ENCODE data around the gene VIPAS39. TPM values are rescaled to one million over a fixed set of nuclear protein-coding genes. Genes with fewer than 3 reads are reported as not detected.

Gene VIPAS39
- total and polyA plus RNA-seq, 2 of the 13 experiments (the other 11 are each of a cell fraction or from before 2014, with no cell fraction given), result 13.3 to 21.5 TPM

DNA sequence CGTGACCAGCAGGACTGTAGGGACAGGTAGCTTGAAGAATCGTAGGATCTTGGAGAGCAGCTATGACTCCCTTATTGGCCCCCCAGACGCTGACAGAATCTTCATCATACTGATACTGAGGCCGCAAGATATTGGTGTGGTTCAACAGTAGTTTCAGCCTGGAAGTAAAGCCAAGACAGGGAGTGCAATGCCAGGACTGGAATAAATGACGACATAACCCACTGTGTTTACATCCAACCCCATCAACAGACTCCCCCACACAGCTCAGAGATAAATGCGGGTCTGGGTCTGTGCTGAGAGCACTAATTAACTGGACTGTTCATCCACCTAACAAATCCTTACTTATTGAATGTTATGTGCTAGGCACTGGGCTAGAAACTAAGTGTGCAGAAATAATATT lies 50.7 kb downstream of the VIPAS39 start:
- no peak overlapping the region for H3K4me2 ChIP-seq (ENCODE audit: low read depth, low read length)
- no peak for DNase-seq (ENCODE audit: low spot score)
- no peak overlapping the region for H3K9ac ChIP-seq (ENCODE audit: insufficient read depth, low read depth, low read length)
- H3K4me3 ChIP-seq (replicated peaks in 1 of 3; ENCODE audit: insufficient read depth in 1 of 3, low read depth in 2 of 3, low read length in 3 of 3), result no peak overlapping the region
- ChIA-PET CTCF (ENCODE audit: low intra/inter-chr PET ratio, low total read pairs) (no interaction called here), POLR2A (no interaction called here)
- no peak for FAIRE-seq
- no peaks in the 10 kb centered on the region for H3K79me2 ChIP-seq (ENCODE audit: insufficient read depth, low read length)
- H3K36me3 ChIP-seq (replicated peaks in 1 of 2; ENCODE audit: control insufficient read depth in 1 of 2, insufficient read depth in 2 of 2, low read length in 2 of 2), result no peaks in the 10 kb centered on the region
- TF ChIP-seq, protein P1, sequence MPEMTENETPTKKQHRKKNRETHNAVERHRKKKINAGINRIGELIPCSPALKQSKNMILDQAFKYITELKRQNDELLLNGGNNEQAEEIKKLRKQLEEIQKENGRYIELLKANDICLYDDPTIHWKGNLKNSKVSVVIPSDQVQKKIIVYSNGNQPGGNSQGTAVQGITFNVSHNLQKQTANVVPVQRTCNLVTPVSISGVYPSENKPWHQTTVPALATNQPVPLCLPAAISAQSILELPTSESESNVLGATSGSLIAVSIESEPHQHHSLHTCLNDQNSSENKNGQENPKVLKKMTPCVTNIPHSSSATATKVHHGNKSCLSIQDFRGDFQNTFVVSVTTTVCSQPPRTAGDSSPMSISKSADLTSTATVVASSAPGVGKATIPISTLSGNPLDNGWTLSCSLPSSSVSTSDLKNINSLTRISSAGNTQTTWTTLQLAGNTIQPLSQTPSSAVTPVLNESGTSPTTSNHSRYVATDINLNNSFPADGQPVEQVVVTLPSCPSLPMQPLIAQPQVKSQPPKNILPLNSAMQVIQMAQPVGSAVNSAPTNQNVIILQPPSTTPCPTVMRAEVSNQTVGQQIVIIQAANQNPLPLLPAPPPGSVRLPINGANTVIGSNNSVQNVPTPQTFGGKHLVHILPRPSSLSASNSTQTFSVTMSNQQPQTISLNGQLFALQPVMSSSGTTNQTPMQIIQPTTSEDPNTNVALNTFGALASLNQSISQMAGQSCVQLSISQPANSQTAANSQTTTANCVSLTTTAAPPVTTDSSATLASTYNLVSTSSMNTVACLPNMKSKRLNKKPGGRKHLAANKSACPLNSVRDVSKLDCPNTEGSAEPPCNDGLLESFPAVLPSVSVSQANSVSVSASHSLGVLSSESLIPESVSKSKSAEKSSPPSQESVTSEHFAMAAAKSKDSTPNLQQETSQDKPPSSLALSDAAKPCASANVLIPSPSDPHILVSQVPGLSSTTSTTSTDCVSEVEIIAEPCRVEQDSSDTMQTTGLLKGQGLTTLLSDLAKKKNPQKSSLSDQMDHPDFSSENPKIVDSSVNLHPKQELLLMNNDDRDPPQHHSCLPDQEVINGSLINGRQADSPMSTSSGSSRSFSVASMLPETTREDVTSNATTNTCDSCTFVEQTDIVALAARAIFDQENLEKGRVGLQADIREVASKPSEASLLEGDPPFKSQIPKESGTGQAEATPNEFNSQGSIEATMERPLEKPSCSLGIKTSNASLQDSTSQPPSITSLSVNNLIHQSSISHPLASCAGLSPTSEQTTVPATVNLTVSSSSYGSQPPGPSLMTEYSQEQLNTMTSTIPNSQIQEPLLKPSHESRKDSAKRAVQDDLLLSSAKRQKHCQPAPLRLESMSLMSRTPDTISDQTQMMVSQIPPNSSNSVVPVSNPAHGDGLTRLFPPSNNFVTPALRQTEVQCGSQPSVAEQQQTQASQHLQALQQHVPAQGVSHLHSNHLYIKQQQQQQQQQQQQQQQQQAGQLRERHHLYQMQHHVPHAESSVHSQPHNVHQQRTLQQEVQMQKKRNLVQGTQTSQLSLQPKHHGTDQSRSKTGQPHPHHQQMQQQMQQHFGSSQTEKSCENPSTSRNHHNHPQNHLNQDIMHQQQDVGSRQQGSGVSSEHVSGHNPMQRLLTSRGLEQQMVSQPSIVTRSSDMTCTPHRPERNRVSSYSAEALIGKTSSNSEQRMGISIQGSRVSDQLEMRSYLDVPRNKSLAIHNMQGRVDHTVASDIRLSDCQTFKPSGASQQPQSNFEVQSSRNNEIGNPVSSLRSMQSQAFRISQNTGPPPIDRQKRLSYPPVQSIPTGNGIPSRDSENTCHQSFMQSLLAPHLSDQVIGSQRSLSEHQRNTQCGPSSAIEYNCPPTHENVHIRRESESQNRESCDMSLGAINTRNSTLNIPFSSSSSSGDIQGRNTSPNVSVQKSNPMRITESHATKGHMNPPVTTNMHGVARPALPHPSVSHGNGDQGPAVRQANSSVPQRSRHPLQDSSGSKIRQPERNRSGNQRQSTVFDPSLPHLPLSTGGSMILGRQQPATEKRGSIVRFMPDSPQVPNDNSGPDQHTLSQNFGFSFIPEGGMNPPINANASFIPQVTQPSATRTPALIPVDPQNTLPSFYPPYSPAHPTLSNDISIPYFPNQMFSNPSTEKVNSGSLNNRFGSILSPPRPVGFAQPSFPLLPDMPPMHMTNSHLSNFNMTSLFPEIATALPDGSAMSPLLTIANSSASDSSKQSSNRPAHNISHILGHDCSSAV (CRISPR knock-in tag; IDR thresholded peaks at IDR 0.05; ENCODE audit: borderline replicate concordance), result no peak
- TF ChIP-seq SIX4 (CRISPR knock-in tag; IDR thresholded peaks at IDR 0.05) (no peak), JUND (CRISPR knock-in tag; IDR thresholded peaks at IDR 0.05) (no peak), MYNN (CRISPR knock-in tag; IDR thresholded peaks at IDR 0.05; ENCODE audit: low read depth) (no peak), GTF3A (CRISPR knock-in tag; conservative IDR thresholded peaks at IDR 0.05) (no peak)
- TF ChIP-seq, protein P2, sequence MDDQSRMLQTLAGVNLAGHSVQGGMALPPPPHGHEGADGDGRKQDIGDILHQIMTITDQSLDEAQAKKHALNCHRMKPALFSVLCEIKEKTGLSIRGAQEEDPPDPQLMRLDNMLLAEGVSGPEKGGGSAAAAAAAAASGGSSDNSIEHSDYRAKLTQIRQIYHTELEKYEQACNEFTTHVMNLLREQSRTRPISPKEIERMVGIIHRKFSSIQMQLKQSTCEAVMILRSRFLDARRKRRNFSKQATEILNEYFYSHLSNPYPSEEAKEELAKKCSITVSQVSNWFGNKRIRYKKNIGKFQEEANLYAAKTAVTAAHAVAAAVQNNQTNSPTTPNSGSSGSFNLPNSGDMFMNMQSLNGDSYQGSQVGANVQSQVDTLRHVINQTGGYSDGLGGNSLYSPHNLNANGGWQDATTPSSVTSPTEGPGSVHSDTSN (CRISPR knock-in tag; IDR thresholded peaks at IDR 0.05; ENCODE audit: borderline replicate concordance), result no peak
- in situ Hi-C loops (cut with HindIII; ENCODE audit: extremely low pct_ligation_motif_present, low pct_unique_long_range_greater_than_20kb) (no loop called here), intact Hi-C loops (cut with micrococcal nuclease; ENCODE audit: unreplicated experiment) (no loop called here)
- H2AFZ ChIP-seq (ENCODE audit: low read length), result no peak overlapping the region
- no TSS peak for BruUV-seq (replicated peaks)
- peaks cover 9% of the 10 kb centered on the region for H3K4me1 ChIP-seq (ENCODE audit: insufficient read depth, low read length)
- no peaks in the 10 kb centered on the region for H4K20me1 ChIP-seq (ENCODE audit: insufficient read depth, low read length)
- H3K27ac ChIP-seq (ENCODE audit: extremely low read length, insufficient read depth, low read length), result no peak overlapping the region
- no peak for ATAC-seq
- no peaks in the 10 kb centered on the region for H3K27me3 ChIP-seq (ENCODE audit: control insufficient read depth in 1 of 2, insufficient read depth in 2 of 2, low read length in 2 of 2)
- H3K9me3 ChIP-seq (ENCODE audit: low read length), result no peaks in the 10 kb centered on the region
- WGBS (ENCODE audit: low lambda C conversion rate), result 82% methylated on average over 5 of the region's 6 CpGs
